GM12878 (cell line): Measurements from ENCODE around the gene DNAJC16.

Source experiments
- ATF3 ChIP-seq: IDR thresholded peaks from 2 replicates; pipeline ENCODE4 v1.6.1; 2011; ENCODE audit warnings: low read depth, mild to moderate bottlenecking, low read length, moderate library complexity, borderline replicate concordance; ENCODE audit errors: extremely low read depth
- CREB1 ChIP-seq: IDR thresholded peaks from 2 replicates; pipeline ENCODE4 v1.6.1; 2012; ENCODE audit warnings: low read depth, mild to moderate bottlenecking, inconsistent platforms
- CTCF ChIP-seq, 3 experiments: IDR thresholded peaks in 2 of 3; conservative IDR thresholded peaks in 1 of 3; 2 replicates each; pipeline ENCODE4 v1.5.1; 2011; ENCODE audit warnings: low read depth in 3 of 3, low read length in 3 of 3, mild to moderate bottlenecking in 3 of 3, control low read depth in 2 of 3, moderate library complexity in 2 of 3, inconsistent platforms in 1 of 3, mixed read lengths in 1 of 3; ENCODE audit not compliant: control insufficient read depth in 2 of 3, insufficient read depth in 1 of 3; ENCODE audit errors: extremely low read depth in 1 of 3
- EZH2 ChIP-seq: IDR thresholded peaks from 2 replicates; pipeline ENCODE4 v1.6.1; 2012; ENCODE audit warnings: low read depth, mild to moderate bottlenecking, control low read depth, inconsistent platforms, low read length, borderline replicate concordance; ENCODE audit not compliant: control insufficient read depth
- NFIC ChIP-seq: IDR thresholded peaks from 2 replicates; pipeline ENCODE4 v1.6.1; 2012; ENCODE audit warnings: low read depth, mild to moderate bottlenecking, inconsistent platforms, low read length, moderate library complexity
- PML ChIP-seq: IDR thresholded peaks from 2 replicates; pipeline ENCODE4 v1.6.1; 2012; ENCODE audit warnings: low read length, inconsistent platforms
- POLR2AphosphoS5 ChIP-seq: IDR thresholded peaks from 2 replicates; pipeline ENCODE4 v1.6.1; 2011; ENCODE audit warnings: mild to moderate bottlenecking, low read length, inconsistent platforms
- SUZ12 ChIP-seq: fragments of 200-600 bp; sonication (generic); IDR thresholded peaks from one replicate; pipeline ENCODE4 v1.6.1; 2018; ENCODE audit warnings: antibody characterized with exemption, mild to moderate bottlenecking; ENCODE audit not compliant: unreplicated experiment
- YY1 ChIP-seq: IDR thresholded peaks from 2 replicates; pipeline ENCODE4 v1.6.1; 2011; ENCODE audit warnings: low read depth, mild to moderate bottlenecking, low read length
- TF ChIP-seq, protein P1 (sequence below): fragments of 450-650 bp; IDR thresholded peaks from 2 replicates; pipeline ENCODE4 v1.6.1; 2016; ENCODE audit warnings: mild to moderate bottlenecking
- TF ChIP-seq, protein P2 (sequence below): IDR thresholded peaks from 2 replicates; pipeline ENCODE4 v1.6.1; 2011; ENCODE audit warnings: borderline replicate concordance, low read depth, mild to moderate bottlenecking, moderate library complexity, mixed read lengths, low read length; ENCODE audit not compliant: insufficient read depth; ENCODE audit errors: extremely low read length

DNA sequence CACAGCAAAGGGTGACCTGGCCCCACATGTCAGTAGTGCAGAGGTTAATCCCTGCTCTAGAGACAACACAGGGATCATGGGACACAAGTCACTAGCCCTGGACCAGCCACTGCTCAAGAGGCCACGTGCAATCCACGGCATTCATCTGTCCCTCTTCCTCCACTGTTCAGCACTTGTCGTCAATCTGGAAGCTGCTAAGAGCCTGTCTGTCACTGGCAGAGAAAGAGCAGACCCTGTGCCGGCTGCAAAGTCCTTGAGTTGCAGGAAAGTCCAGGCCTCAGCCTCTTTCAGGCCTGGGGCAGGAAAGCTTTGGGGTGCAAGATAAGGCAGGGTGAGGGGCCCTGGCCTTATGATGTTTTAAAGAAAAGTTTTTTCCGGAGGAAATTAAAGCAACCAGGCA is 34.1 kb upstream of the DNAJC16 start:
- TF ChIP-seq, protein P1, sequence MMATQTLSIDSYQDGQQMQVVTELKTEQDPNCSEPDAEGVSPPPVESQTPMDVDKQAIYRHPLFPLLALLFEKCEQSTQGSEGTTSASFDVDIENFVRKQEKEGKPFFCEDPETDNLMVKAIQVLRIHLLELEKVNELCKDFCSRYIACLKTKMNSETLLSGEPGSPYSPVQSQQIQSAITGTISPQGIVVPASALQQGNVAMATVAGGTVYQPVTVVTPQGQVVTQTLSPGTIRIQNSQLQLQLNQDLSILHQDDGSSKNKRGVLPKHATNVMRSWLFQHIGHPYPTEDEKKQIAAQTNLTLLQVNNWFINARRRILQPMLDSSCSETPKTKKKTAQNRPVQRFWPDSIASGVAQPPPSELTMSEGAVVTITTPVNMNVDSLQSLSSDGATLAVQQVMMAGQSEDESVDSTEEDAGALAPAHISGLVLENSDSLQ = no peak
- no peak for TF ChIP-seq ATF3
- TF ChIP-seq POLR2AphosphoS5 = no peak
- TF ChIP-seq NFIC = no peak
- no peak for TF ChIP-seq CTCF (IDR thresholded peaks at IDR 0.05 in 2 of 3, conservative IDR thresholded peaks at IDR 0.05 in 1 of 3; ENCODE audit: control insufficient read depth in 2 of 3, extremely low read depth in 1 of 3, insufficient read depth in 1 of 3, low read depth in 3 of 3, low read length in 3 of 3)
- TF ChIP-seq, protein P2, sequence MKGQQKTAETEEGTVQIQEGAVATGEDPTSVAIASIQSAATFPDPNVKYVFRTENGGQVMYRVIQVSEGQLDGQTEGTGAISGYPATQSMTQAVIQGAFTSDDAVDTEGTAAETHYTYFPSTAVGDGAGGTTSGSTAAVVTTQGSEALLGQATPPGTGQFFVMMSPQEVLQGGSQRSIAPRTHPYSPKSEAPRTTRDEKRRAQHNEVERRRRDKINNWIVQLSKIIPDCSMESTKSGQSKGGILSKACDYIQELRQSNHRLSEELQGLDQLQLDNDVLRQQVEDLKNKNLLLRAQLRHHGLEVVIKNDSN = no peak
- TF ChIP-seq EZH2 = no peak
- no peak for TF ChIP-seq YY1
- no peak for TF ChIP-seq CREB1
- TF ChIP-seq PML = no peak
- TF ChIP-seq SUZ12 = no peak
